HG02852 (cell line): ENCODE results near the gene EXOSC2.

Source experiments
- ATAC-seq: cut with Tn5 transposase; IDR thresholded peaks from one replicate; pipeline ENCODE4 v1.9.1; 2021; ENCODE audit warnings: mild to moderate bottlenecking, moderate library complexity; ENCODE audit not compliant: unreplicated experiment

EXOSC2 gene, protein sequence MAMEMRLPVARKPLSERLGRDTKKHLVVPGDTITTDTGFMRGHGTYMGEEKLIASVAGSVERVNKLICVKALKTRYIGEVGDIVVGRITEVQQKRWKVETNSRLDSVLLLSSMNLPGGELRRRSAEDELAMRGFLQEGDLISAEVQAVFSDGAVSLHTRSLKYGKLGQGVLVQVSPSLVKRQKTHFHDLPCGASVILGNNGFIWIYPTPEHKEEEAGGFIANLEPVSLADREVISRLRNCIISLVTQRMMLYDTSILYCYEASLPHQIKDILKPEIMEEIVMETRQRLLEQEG

DNA sequence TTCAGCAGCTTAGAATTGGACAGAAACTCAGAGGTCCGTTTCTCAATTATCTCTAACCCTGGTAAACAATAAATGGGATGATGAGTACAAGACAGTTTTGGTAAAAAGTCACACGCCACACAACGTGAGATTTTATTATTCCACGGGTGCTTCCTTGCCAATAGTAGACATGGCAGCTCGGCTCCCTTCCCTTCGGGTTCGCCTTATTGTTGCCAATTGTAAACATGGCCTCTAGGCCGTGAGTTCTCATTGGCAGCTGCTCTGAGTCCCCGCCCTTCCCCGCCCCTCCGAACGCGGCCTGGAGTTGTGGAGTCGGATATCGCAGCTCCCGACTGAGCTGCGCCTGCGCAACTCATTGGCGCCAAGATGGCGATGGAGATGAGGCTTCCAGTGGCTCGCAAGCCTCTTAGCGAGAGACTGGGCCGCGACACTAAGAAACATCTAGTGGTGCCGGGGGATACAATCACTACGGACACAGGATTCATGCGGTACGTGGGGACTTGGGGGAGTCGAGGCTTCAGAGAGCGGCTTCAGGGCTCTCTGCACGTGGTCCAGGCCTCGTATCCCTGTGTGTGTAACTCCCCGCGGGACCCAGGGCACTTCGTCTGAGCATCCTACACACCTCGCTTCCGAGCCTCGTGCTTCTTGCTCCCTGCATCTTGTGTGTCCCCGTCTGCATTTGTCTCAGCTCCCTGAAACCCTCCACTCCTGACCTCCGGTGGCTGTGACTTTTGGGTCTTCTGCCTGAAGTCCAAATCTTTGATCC is at the start of gene EXOSC2:
Gene EXOSC2 (plus strand): TSS at position 355 of the 766 bp plus-strand sequence. CDS start 12 bp downstream, at position 367.
- peak; percentile 96 for ATAC-seq

GRCh38 chr9:130651221-130651620 is 42.4 kb upstream of the EXOSC2 start:
- no peak for ATAC-seq

GRCh38 chr9:130651752-130652151 is 41.8 kb upstream of the EXOSC2 start:
- ATAC-seq = no peak

DNA sequence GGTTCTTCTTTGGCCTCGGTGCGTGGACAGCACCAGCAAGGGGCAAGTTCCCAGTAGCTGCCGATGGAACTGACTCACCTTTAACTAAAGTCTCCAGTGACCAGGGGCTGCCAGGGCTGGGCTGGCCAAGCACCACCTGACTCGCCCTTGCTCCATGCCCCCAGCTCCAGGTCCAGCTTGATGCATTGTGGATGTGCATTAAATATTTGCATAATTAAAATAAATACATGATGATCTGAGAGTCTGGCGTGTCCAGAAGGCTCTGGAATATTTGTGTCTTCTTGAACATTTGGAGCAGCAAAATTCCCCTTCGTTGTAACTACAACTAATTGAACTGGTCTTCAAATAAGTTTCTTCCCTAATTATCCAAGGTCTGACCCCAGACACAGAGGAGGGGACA is 38.7 kb upstream of the EXOSC2 start:
- ATAC-seq = no peak

- no peak for ATAC-seq
These were observed 34.5 kb upstream of the EXOSC2 start for GRCh38 chr9:130658893-130659698.

DNA sequence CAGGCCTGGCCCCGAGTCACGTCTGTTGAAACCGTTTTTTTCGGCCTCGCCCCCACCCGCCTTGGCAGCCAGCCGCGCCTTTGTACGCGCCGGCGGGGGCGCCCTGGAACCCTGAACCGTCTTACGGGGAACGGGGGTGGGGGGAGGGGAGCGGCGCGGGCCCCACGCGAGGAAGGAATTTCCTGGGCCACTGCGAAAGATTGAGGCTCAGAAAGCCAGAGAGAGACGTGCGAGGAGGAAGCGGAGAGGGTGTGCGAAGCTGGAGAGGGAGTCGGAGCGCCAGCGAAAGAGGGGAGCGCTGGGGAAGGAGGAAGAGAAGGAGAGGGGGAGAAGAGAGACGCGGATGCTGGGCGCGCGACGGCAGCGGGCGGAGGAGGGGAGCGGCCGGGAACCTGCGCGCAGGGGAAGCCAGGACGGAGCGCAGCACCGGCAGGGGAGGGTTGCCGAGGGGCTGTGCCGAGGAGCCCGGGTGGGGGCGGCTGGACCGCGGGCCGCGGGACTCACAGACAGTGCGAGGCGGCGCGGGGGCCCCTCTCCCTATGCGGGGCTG is 33.8 kb upstream of the EXOSC2 start:
- ATAC-seq = no peak

GRCh38 chr9:130660326-130660682 is 33.3 kb upstream of the EXOSC2 start:
- no peak for ATAC-seq

GRCh38 chr9:130660683-130661450 is 32.7 kb upstream of the EXOSC2 start:
- no peak for ATAC-seq

DNA sequence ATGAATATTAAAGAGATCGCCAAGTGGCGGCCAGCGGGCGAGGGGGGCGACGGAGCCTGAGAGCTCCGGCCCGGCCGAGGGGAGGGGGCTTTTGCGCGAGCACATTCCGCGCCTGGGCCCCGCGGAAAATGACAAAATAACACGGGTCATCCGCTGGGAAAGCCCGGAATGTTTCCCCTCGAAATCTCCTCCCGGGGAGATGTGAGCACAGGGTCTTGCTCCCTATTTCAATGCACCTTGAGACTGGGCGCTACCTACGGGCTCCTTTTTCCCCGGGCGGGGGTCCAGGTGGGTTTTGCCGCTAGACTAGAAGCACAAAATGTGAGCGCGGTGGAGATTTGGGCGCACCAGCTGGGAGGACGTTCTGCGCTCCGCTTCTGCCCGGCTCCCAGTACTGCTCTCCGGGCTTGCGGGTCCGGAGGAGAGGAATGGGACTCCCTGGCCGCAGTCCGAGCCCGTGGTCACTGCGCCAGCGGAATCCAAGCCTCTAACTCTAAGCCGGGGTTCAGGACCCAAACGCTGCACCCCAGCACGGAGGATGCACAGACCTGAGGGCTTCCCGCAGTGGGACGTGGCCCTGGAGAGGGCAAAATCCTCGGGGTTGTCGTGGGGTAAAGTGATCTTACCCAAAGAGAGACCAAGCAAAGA is 32.0 kb upstream of the EXOSC2 start:
- no peak for ATAC-seq

- ATAC-seq = no peak
These were observed 31.2 kb upstream of the EXOSC2 start for GRCh38 chr9:130662099-130662969.

DNA sequence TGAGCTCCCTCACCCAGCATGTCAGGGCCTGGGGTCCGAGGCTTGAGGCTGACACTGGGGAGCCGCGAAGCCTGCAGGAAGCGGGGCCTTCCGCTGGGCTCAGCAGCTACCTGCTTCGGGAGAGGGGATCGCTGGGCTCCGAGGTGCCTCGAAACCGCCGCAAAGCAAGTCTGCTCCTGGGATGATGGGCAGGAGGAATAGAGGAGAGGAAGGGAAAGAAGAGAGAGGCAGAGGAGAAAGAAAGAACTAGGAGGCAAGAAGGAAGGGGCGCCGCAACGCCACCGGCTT is 30.7 kb upstream of the EXOSC2 start:
- no peak for ATAC-seq

DNA sequence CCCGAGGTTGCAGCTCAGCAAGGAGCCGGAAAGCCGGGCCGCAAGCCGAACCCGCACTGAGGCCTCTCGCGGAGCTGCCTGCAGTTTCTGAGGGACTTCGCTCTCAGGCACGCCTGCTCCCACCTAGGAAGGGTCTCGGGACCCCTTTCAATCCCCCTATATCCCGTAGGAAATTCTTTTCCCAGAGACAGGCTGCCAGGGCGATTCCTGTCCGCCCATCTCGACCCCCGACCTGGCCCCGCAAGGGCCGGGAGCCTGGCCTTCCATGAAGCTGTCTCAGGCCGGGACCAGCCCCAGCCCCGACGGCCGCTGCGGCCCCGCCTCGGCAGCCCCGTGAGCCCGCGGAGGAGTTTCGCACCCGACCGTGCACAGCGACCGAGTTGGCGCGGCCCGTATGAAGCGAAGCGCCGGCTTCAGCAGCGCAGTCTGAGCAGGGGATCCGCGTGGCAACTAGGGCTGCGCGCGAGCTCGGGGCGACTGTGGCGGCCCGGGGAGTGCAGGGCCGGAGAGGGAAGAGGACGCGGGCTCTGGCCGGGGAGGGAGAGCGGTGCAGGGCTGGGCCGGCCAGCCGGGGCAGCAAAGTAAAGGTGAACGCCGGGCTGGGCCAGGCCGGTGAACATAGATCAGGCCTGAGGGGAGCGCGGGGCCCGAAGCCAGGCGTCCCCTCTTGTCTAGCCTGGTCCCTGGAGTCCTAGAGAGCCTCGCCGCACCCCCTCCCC is 30.2 kb upstream of the EXOSC2 start:
- ATAC-seq = no peak

GRCh38 chr9:130663977-130664250 is 29.7 kb upstream of the EXOSC2 start:
- ATAC-seq = no peak

DNA sequence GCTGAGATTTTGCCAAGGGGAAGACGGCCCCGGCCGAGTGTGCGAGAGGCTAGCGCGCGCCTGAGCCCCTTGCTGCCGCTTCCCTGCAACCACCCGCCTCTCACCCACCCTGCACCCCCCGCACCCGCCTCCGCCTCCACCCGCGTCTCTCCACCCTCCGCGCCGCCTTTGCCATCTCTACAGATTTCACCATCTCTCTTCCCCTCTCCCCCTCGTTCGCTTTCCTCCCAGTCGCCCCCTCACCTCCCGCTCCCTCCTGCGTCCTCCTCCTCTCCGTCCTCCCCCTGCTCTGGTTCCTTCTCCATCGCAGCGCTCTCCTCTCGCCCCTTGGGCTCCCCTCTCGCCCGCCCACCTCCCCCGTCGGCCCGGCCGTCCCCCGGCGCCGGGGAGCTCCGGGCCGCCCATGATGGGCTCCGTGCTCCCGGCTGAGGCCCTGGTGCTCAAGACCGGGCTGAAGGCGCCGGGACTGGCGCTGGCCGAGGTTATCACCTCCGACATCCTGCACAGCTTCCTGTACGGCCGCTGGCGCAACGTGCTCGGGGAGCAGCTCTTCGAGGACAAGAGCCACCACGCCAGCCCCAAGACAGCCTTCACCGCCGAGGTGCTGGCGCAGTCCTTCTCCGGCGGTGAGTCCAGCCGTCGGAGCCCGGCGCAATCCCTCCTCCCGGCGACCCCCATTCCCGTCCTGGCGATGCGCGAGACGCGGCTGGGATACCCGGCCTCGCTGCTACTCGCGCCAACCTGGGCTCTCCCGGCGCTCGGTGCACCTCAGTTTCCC is 29.1 kb upstream of the EXOSC2 start, which contains the start of gene PRDM12:
Gene PRDM12 (plus strand): TSS at position 344 of the 778 bp plus-strand sequence. CDS start 60 bp downstream, at position 404.
- ATAC-seq = no peak

DNA sequence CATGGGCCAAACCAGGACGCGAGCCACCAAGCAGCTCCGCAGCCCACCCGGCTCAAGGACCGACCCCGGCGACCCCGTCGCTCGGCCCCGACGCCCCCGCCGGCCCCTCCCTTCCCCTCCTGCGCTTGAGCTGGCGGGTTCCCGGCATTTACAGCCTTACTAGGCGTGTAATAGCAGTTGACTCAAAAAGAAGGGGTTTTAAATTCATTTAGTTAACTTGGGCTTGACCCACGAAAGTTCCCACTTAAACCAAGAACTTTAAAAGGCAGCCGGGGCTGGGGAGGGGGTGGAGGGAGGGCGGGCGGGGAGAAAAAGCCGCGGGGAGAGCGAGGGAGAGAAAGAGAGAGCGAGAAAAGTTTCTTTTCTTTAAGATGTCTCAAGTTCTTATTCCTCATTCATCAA is 28.6 kb upstream of the EXOSC2 start:
- ATAC-seq = no peak

- no peak for ATAC-seq
These were observed 27.9 kb upstream of the EXOSC2 start for GRCh38 chr9:130665431-130666392.
